K562 (cell line): ENCODE data around the gene SLC25A45. TPM values are rescaled to one million over a fixed set of nuclear protein-coding genes. Genes with fewer than 3 reads are reported as not detected.
A peak's percentile ranks its signal among the peaks of the same experiment; 100 is the strongest.

Experiments
- ARHGAP35 ChIP-seq: fragments of 450-650 bp; IDR thresholded peaks from 2 replicates; pipeline ENCODE4 v1.6.1; 2018; ENCODE audit not compliant: partially characterized antibody
- ARID2 ChIP-seq: fragments of 450-650 bp; IDR thresholded peaks from 2 replicates; pipeline ENCODE4 v1.6.1; 2017; ENCODE audit warnings: antibody characterized with exemption, mild to moderate bottlenecking
- ASH1L ChIP-seq: fragments of 450-650 bp; IDR thresholded peaks from 2 replicates; pipeline ENCODE4 v1.6.1; 2018; ENCODE audit warnings: borderline replicate concordance, mild to moderate bottlenecking, low read depth; ENCODE audit not compliant: partially characterized antibody
- ATF1 ChIP-seq, 2 experiments: fragments of 450-650 bp in 1 of 2; IDR thresholded peaks; 2 replicates each; pipeline ENCODE4 v1.6.1; 2016; ENCODE audit warnings: missing compliant biosample characterization in 1 of 2, missing genetic modification characterization in 1 of 2
- ATF4 ChIP-seq: fragments of 450-650 bp; formaldehyde crosslinking; IDR thresholded peaks from 2 replicates; pipeline ENCODE4 v1.4.0; 2022; ENCODE audit warnings: mild to moderate bottlenecking, moderate library complexity
- CCNT2 ChIP-seq: IDR thresholded peaks from 2 replicates; pipeline ENCODE4 v1.6.1; 2011; ENCODE audit warnings: borderline replicate concordance, low read depth, mild to moderate bottlenecking, moderate library complexity, mixed read lengths, low read length; ENCODE audit not compliant: insufficient read length; ENCODE audit errors: extremely low read depth
- DMBX1 ChIP-seq: fragments of 250-450 bp; sonication (Bioruptor Pico); IDR thresholded peaks from 2 replicates; pipeline ENCODE4 v1.8.0; 2022; ENCODE audit warnings: inconsistent platforms, mild to moderate bottlenecking, moderate library complexity, borderline replicate concordance
- EHMT2 ChIP-seq: fragments of 450-650 bp; IDR thresholded peaks from 2 replicates; pipeline ENCODE4 v1.6.1; 2018; ENCODE audit warnings: antibody characterized with exemption
- ESRRB ChIP-seq: fragments of 250-450 bp; sonication (Bioruptor Pico); IDR thresholded peaks from 2 replicates; pipeline ENCODE4 v1.5.0; 2020; ENCODE audit warnings: mild to moderate bottlenecking, moderate library complexity, borderline replicate concordance
- MIER1 ChIP-seq: fragments of 450-650 bp; IDR thresholded peaks from 2 replicates; pipeline ENCODE4 v1.6.1; 2016; ENCODE audit warnings: antibody characterized with exemption, mild to moderate bottlenecking, low read depth
- NCOR1 ChIP-seq: fragments of 450-650 bp; IDR thresholded peaks from 2 replicates; pipeline ENCODE4 v1.6.1; 2016; ENCODE audit warnings: mild to moderate bottlenecking, moderate library complexity
- NFXL1 ChIP-seq: fragments of 450-650 bp; formaldehyde crosslinking; IDR thresholded peaks from 2 replicates; pipeline ENCODE4 v1.4.0; 2021; ENCODE audit warnings: mild to moderate bottlenecking
- PRDM10 ChIP-seq: fragments of 450-650 bp; IDR thresholded peaks from 2 replicates; pipeline ENCODE4 v1.6.1; 2018; ENCODE audit not compliant: partially characterized antibody
- RBM22 ChIP-seq: fragments of 200-400 bp; formaldehyde crosslinking; IDR thresholded peaks from 2 replicates; pipeline ENCODE4 v1.6.1; 2018; ENCODE audit warnings: low read length, low read depth; ENCODE audit not compliant: poor library complexity, severe bottlenecking
- SAP30 ChIP-seq: fragments of 200-600 bp; sonication (generic); IDR thresholded peaks from 2 replicates; pipeline ENCODE4 v1.6.1; 2012; ENCODE audit warnings: borderline replicate concordance, low read depth, mild to moderate bottlenecking, moderate library complexity, low read length, control low read depth, inconsistent platforms; ENCODE audit not compliant: insufficient read depth, poor library complexity, severe bottlenecking
- SNRNP70 ChIP-seq: fragments of 200-400 bp; formaldehyde crosslinking; optimal IDR thresholded peaks from 2 replicates; pipeline ENCODE3; 2017; ENCODE audit warnings: low read depth, low read length
- TAF7 ChIP-seq: fragments of 450-650 bp; IDR thresholded peaks from 2 replicates; pipeline ENCODE4 v1.6.1; 2016; ENCODE audit warnings: missing genetic modification characterization, missing compliant biosample characterization
- U2AF2 ChIP-seq: fragments of 200-400 bp; formaldehyde crosslinking; optimal IDR thresholded peaks from 2 replicates; pipeline ENCODE3; 2017; ENCODE audit warnings: low read depth, mild to moderate bottlenecking, low read length
- XRCC5 ChIP-seq: fragments of 200-400 bp; formaldehyde crosslinking; IDR thresholded peaks from 2 replicates; pipeline ENCODE4 v1.6.1; 2017; ENCODE audit warnings: low read depth, mild to moderate bottlenecking, low read length
- ZFPM2 ChIP-seq: fragments of 250-450 bp; sonication (Bioruptor Pico); IDR thresholded peaks from 2 replicates; pipeline ENCODE4 v1.5.1; 2022; ENCODE audit warnings: mild to moderate bottlenecking
- ZNF133 ChIP-seq: fragments of 250-450 bp; sonication (Bioruptor Pico); IDR thresholded peaks from 2 replicates; pipeline ENCODE4 v1.4.0; 2020; ENCODE audit warnings: mild to moderate bottlenecking
- ZNF140 ChIP-seq: fragments of 250-450 bp; sonication (Bioruptor Pico); IDR thresholded peaks from 2 replicates; pipeline ENCODE4 v1.8.0; 2021; ENCODE audit warnings: moderate library complexity, mild to moderate bottlenecking, inconsistent platforms
- ZNF699 ChIP-seq: fragments of 250-450 bp; sonication (Bioruptor Pico); IDR thresholded peaks from 2 replicates; pipeline ENCODE4 v1.8.0; 2021; ENCODE audit warnings: mild to moderate bottlenecking, moderate library complexity; ENCODE audit not compliant: insufficient replicate concordance
- polyA plus RNA-seq, 8 experiments: library from polyadenylated mRNA; depleted of rRNA in 4 of 8; stranded (reverse) in 5 of 8; unstranded in 3 of 8; fragments of >200 nt; fragmentation: Nextera tagmentation in 2 of 8; fragmentation: Illumina TruSeq in 1 of 8; extraction: Ambion mirVana in 2 of 8; extraction: Trizol in 1 of 8; gene quantifications; 2 replicates each; pipeline versions ENCODE4 v1.2.1 to v1.2.3, GENCODE V29; 2011 to 2014; ENCODE audit warnings: inconsistent platforms in 1 of 8, missing spikeins in 1 of 8
- total RNA-seq, 7 experiments: library from RNA; depleted of rRNA in 6 of 7; stranded (reverse); fragments of >200 nt in 6 of 7; fragmentation: Illumina TruSeq in 2 of 7; extraction: Trizol in 2 of 7; gene quantifications; 2 replicates each; pipeline versions ENCODE4 v1.2.1 to v1.2.3, GENCODE V29; 2011 to 2021; ENCODE audit warnings: low replicate concordance in 1 of 7

Gene SLC25A45
- total and polyA plus RNA-seq, 9 of the 15 experiments (the other 6 are each of a cell fraction or from before 2014, with no cell fraction given), result 0.15 to 2.3 (median 0.68) TPM

GRCh38 chr11:65354265-65355012 is 28.0 kb downstream of the SLC25A45 start, which contains the start of gene TIGD3 (continued):
- TF ChIP-seq ATF1 (CRISPR knock-in tag; IDR thresholded peaks at IDR 0.05) (no peak), ATF1 (tag; IDR thresholded peaks at IDR 0.05) (no peak), RBM22 (peak; percentile 69), ZNF133 (CRISPR knock-in tag) (no peak), EHMT2 (peak; percentile 94), ARID2 (no peak), ZNF699 (CRISPR knock-in tag) (no peak), PRDM10 (no peak), TAF7 (no peak), XRCC5 (no peak), ZFPM2 (CRISPR knock-in tag) (no peak), ARHGAP35 (no peak), NFXL1 (no peak), ZNF140 (CRISPR knock-in tag) (no peak), SNRNP70 (no peak), U2AF2 (no peak), ESRRB (CRISPR knock-in tag) (no peak), ASH1L (no peak), ATF4 (CRISPR knock-in tag) (no peak), NCOR1 (no peak), SAP30 (no peak), MIER1 (peak; percentile 87), CCNT2 (peak; percentile 66), DMBX1 (no peak)
